Mesenchymal stem cell (in vitro differentiated cells and primary cell): ENCODE results near the gene ATP5F1A.

ENCODE experiments used
- DNase-seq: peaks from one replicate; pipeline ENCODE4 v3.0.0-alpha.2; 2013
- H2AFZ ChIP-seq: one replicate; pipeline ENCODE4 v1.6.1; 2013; ENCODE audit warnings: low read depth, mild to moderate bottlenecking, control low read depth, inconsistent platforms, low read length, moderate library complexity
- H2AK5ac ChIP-seq: 2 replicates; pipeline ENCODE4 v1.6.1; 2013; ENCODE audit warnings: low read length, moderate library complexity, mild to moderate bottlenecking, inconsistent platforms; ENCODE audit not compliant: severe bottlenecking
- H2BK120ac ChIP-seq: one replicate; pipeline ENCODE4 v1.6.1; 2013; ENCODE audit warnings: low read depth, mild to moderate bottlenecking, inconsistent platforms, low read length, moderate library complexity
- H2BK12ac ChIP-seq, 2 experiments: one replicate each; pipeline ENCODE4 v1.6.1; 2013; ENCODE audit warnings: inconsistent platforms in 2 of 2, low read length in 2 of 2, mild to moderate bottlenecking in 2 of 2, moderate library complexity in 2 of 2, control low read depth in 1 of 2
- H2BK15ac ChIP-seq: one replicate; pipeline ENCODE4 v1.6.1; 2013; ENCODE audit warnings: mild to moderate bottlenecking, low read depth, inconsistent platforms; ENCODE audit not compliant: poor library complexity, severe bottlenecking
- H2BK5ac ChIP-seq: 2 replicates; pipeline ENCODE4 v1.6.1; 2013; ENCODE audit warnings: low read depth, mild to moderate bottlenecking, low read length, control low read depth, inconsistent platforms; ENCODE audit not compliant: poor library complexity, severe bottlenecking
- H3K14ac ChIP-seq, 2 experiments: one replicate each; pipeline ENCODE4 v1.6.1; 2013; ENCODE audit warnings: inconsistent platforms in 2 of 2, low read length in 2 of 2, control low read depth in 1 of 2, mild to moderate bottlenecking in 1 of 2, moderate library complexity in 1 of 2
- H3K18ac ChIP-seq, 2 experiments: one replicate each; pipeline ENCODE4 v1.6.1; 2013; ENCODE audit warnings: inconsistent platforms in 2 of 2, low read length in 2 of 2, control low read depth in 1 of 2, low read depth in 1 of 2, mild to moderate bottlenecking in 1 of 2
- H3K23ac ChIP-seq, 2 experiments: one replicate each; pipeline ENCODE4 v1.6.1; 2013; ENCODE audit warnings: inconsistent platforms in 2 of 2, low read length in 2 of 2, mild to moderate bottlenecking in 2 of 2, moderate library complexity in 2 of 2, control low read depth in 1 of 2
- H3K27ac ChIP-seq: 2 replicates; pipeline ENCODE4 v1.5.1; 2013; ENCODE audit warnings: mild to moderate bottlenecking, moderate library complexity, low read length, control low read depth, inconsistent platforms; ENCODE audit not compliant: poor library complexity, severe bottlenecking
- H3K27me3 ChIP-seq, 2 experiments: 2 replicates each; pipeline versions ENCODE4 v1.6.1 to v1.7.0; 2013; ENCODE audit warnings: low read length in 2 of 2, mild to moderate bottlenecking in 2 of 2, moderate library complexity in 2 of 2, control low read depth in 1 of 2, inconsistent platforms in 1 of 2; ENCODE audit not compliant: control insufficient read depth in 1 of 2, insufficient read depth in 1 of 2
- H3K36me3 ChIP-seq, 2 experiments: 2 replicates each; pipeline versions ENCODE4 v1.6.1 to v1.7.0; 2013; ENCODE audit warnings: low read length in 2 of 2, control low read depth in 1 of 2, inconsistent platforms in 1 of 2, low read depth in 1 of 2, mild to moderate bottlenecking in 1 of 2; ENCODE audit not compliant: insufficient read depth in 2 of 2, control insufficient read depth in 1 of 2
- H3K4ac ChIP-seq, 2 experiments: one replicate each; pipeline ENCODE4 v1.6.1; 2013; ENCODE audit warnings: inconsistent platforms in 2 of 2, low read length in 2 of 2, mild to moderate bottlenecking in 2 of 2, moderate library complexity in 2 of 2, control low read depth in 1 of 2, low read depth in 1 of 2
- H3K4me1 ChIP-seq: 2 replicates; pipeline ENCODE4 v1.6.1; 2013; ENCODE audit warnings: low read depth, low read length, control low read depth; ENCODE audit not compliant: control insufficient read depth, insufficient read depth
- H3K4me2 ChIP-seq: 2 replicates; pipeline ENCODE4 v1.6.1; 2013; ENCODE audit warnings: low read length, mild to moderate bottlenecking, inconsistent platforms; ENCODE audit not compliant: poor library complexity, severe bottlenecking
- H3K4me3 ChIP-seq, 2 experiments: 2 replicates each; pipeline versions ENCODE4 v1.5.1 to v1.7.0; 2013; ENCODE audit warnings: low read length in 2 of 2, mild to moderate bottlenecking in 2 of 2, control low read depth in 1 of 2, low read depth in 1 of 2; ENCODE audit not compliant: insufficient read depth in 1 of 2
- H3K79me1 ChIP-seq: replicated peaks from 2 replicates; pipeline ENCODE4 v1.6.1; 2013; ENCODE audit warnings: mild to moderate bottlenecking, control low read depth, low read length, inconsistent platforms; ENCODE audit not compliant: poor library complexity, severe bottlenecking
- H3K9ac ChIP-seq: 2 replicates; pipeline ENCODE4 v1.7.0; 2013; ENCODE audit warnings: mild to moderate bottlenecking, low read length, moderate library complexity
- H3K9me3 ChIP-seq: 2 replicates; pipeline ENCODE4 v1.7.0; 2013; ENCODE audit warnings: mild to moderate bottlenecking, low read length; ENCODE audit not compliant: control insufficient read depth
- H4K8ac ChIP-seq: one replicate; pipeline ENCODE4 v1.6.1; 2013; ENCODE audit warnings: inconsistent platforms, mild to moderate bottlenecking, low read length, moderate library complexity
- H4K91ac ChIP-seq: one replicate; pipeline ENCODE4 v1.6.1; 2013; ENCODE audit warnings: mild to moderate bottlenecking, low read length, inconsistent platforms
- WGBS: methylation state at CpG from one replicate; pipeline ENCODE4 v1.1.7; 2013; ENCODE audit warnings: mixed read lengths; 5-methylcytosine and 5-hydroxymethylcytosine counted together

Gene ATP5F1A

GRCh38 chr18:46061387-46061786 is 36.7 kb downstream of the ATP5F1A start:
- Histone ChIP-seq H3K79me1 (peaks cover 27% of the 10 kb centered on the region), H3K9ac (no peak overlapping the region), H3K27ac (no peak overlapping the region), H2BK12ac (no peak overlapping the region), H2BK120ac (no peak overlapping the region), H2AK5ac (no peak overlapping the region), H3K4me3 (no peak overlapping the region), H4K8ac (no peak overlapping the region), H2BK15ac (no peak overlapping the region), H4K91ac (no peak overlapping the region), H3K36me3 (peaks cover 1 to 4% of the 10 kb centered on the region in 2 experiments), H3K4me1 (peaks cover 1% of the 10 kb centered on the region), H2AFZ (no peak overlapping the region), H2BK5ac (no peak overlapping the region), H3K27me3 (no peaks in the 10 kb centered on the region), H3K23ac (no peak overlapping the region), H3K18ac (no peak overlapping the region), H3K4me2 (no peak overlapping the region), H3K14ac (no peak overlapping the region), H3K9me3 (no peaks in the 10 kb centered on the region), H3K4ac (no peak overlapping the region)
- DNase-seq, result no peak
- 87% methylated on average over 3 of the region's 3 CpGs for WGBS

DNA sequence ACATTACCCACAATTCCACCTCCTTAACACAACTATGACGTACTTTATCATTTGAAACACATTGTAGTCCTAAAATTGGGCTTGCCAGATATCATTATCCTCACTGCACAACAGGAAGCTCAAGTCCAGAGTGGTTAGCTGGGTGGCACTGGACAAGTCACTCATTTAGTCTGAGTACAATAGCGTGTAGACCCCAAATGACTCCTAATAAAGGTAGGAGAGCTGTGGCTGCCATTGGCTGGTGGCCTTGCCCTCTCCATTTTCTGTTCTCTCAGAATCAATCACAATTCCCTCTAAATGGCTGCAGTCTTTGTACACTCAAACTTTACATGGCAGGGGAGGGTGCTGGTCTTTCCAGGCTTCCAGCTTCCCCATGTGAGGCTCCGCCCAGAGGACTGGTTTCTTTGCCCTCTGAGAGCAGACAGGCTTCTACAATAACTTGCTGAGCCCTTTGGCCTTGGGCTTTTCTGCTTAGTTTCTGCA is 37.7 kb downstream of the ATP5F1A start:
- Histone ChIP-seq H3K14ac (no peak overlapping the region), H3K4me1 (peaks cover 3% of the 10 kb centered on the region), H2BK120ac (no peak overlapping the region), H3K27ac (no peak overlapping the region), H3K9ac (no peak overlapping the region), H3K36me3 (no peaks in the 10 kb centered on the region), H2AK5ac (no peak overlapping the region), H4K91ac (no peak overlapping the region), H3K18ac (no peak overlapping the region), H3K23ac (no peak overlapping the region), H2BK15ac (no peak overlapping the region), H2AFZ (no peak overlapping the region), H3K4ac (no peak overlapping the region), H3K9me3 (no peaks in the 10 kb centered on the region), H3K79me1 (peaks cover 30% of the 10 kb centered on the region), H3K4me3 (no peak overlapping the region), H3K27me3 (no peaks in the 10 kb centered on the region), H4K8ac (no peak overlapping the region), H3K4me2 (no peak overlapping the region), H2BK12ac (no peak overlapping the region), H2BK5ac (no peak overlapping the region)
- no peak for DNase-seq
- whole genome bisulfite sequencing, result 95% methylated on average over 3 of the region's 3 CpGs

GRCh38 chr18:46055838-46056230 is 42.3 kb downstream of the ATP5F1A start:
- Histone ChIP-seq H2AFZ (no peak overlapping the region), H3K4me2 (no peak overlapping the region), H2BK15ac (no peak overlapping the region), H3K27ac (no peak overlapping the region), H3K79me1 (peaks cover 24% of the 10 kb centered on the region), H3K9ac (no peak overlapping the region), H2AK5ac (peak overlapping the region; percentile 58), H3K36me3 (no peaks in the 10 kb centered on the region), H3K14ac (no peak overlapping the region), H3K9me3 (no peaks in the 10 kb centered on the region), H3K4ac (no peak overlapping the region), H2BK12ac (no peak overlapping the region), H2BK120ac (no peak overlapping the region), H2BK5ac (no peak overlapping the region), H3K23ac (no peak overlapping the region), H3K4me3 (no peak overlapping the region), H4K8ac (no peak overlapping the region), H3K4me1 (peaks cover 11% of the 10 kb centered on the region), H3K27me3 (no peaks in the 10 kb centered on the region), H3K18ac (no peak overlapping the region), H4K91ac (no peak overlapping the region)
- 93% methylated on average over 4 of the region's 4 CpGs for WGBS
- no peak for DNase-seq

DNA sequence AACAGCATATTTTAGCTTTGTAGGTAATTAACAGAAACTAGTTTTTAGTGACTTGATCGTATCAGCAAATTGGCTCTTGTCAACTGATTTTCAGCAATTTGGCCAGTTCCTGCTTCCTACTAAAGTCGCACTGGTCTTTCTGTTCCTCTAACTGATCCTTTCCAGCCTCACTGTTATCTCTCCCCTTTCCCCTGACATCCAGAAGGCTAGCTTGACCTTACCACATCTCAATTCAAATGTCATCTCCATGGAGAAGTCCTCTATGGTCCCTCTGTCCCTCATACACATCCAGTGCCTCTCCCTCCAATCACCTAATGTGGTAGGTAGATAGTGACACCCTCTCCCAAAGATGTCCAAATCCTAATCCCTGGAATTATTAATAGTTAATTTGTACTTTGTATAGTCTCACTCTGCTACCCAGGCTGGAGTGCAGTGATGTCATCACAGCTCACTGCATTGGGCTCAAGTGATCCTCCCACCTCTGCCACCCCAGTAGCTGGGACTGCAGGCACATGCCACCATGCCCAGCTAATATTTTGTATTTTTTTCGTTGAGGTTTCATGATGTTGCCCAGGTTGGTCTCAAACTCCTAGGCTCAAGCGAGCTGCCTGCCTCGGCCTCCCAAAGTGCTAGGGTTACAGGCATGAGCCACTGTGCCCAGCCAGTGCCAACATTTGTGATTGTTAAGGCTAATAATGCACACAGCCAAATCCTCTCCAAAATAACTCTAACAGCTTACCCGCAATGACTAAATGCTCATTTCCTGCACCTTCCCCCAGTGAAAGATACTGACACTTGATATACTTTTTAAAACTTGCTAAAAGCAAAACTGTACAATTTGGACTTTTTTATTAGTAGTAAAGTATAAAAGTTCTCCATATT is 42.9 kb downstream of the ATP5F1A start:
- no peak for DNase-seq
- Histone ChIP-seq H3K36me3 (no peaks in the 10 kb centered on the region), H3K4me1 (peaks cover 13% of the 10 kb centered on the region), H2BK5ac (no peak overlapping the region), H3K4me3 (no peak overlapping the region), H3K4me2 (no peak overlapping the region), H3K14ac (no peak overlapping the region), H4K8ac (no peak overlapping the region), H2BK120ac (no peak overlapping the region), H3K23ac (no peak overlapping the region), H3K9me3 (no peaks in the 10 kb centered on the region), H3K79me1 (peaks cover 19% of the 10 kb centered on the region), H4K91ac (no peak overlapping the region), H2BK12ac (no peak overlapping the region), H3K27me3 (no peaks in the 10 kb centered on the region), H3K9ac (no peak overlapping the region), H2BK15ac (no peak overlapping the region), H2AFZ (no peak overlapping the region), H3K4ac (no peak overlapping the region), H3K27ac (no peak overlapping the region), H3K18ac (no peak overlapping the region), H2AK5ac (peak overlapping the region; percentile 92)
- WGBS, result 82% methylated on average over 6 of the region's 6 CpGs
